GM18499 (cell line): ENCODE measurements around the gene SLC6A17.

Experiments used
- ATAC-seq: cut with Tn5 transposase; IDR thresholded peaks from one replicate; pipeline ENCODE4 v1.9.1; 2021; ENCODE audit warnings: moderate number of reproducible peaks; ENCODE audit not compliant: insufficient read depth, unreplicated experiment

SLC6A17 gene

DNA sequence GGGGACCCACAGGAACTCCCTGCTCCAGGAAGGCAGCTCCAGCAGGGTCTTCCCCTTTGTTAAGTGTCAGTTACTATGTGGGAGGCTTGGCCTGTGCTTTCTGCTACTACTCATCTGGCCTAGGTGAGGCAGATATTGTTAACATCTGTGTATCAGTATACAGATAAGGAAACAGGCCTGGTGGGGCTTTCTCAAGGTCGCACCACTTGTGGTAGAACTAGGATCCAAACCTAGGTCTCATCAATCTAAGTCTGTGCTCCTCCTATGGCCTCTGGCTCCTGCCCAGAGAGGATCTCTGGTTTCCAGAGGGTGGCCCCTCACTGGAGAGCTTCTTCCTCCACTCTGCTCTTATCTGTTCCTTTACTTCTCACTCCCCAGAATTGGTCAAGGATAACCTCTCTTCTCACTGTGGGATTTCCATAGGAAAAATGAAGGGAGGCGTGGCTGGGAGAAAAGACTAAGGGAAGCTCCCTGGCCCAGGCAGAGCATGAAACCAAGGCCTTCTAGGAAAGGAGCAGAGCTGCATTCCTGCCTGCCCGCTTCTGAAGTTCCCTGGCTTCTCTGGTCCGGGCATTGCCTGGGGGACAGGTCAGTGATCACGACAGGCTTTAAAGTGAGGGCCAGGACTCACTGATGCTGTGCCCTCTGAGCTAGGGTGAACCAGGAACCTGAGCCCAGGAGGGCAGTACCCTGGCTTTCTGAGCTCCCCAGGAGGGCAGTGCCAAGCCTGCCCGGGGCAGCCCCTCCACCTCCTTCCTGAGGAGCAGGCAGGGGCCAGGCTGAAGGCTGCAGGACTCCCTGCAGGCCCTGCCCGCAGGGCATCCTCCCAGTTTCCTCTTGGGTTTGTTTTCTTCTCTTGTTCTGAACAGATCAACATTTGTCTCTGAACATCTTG lies 65.6 kb downstream of the SLC6A17 start:
- no peak for ATAC-seq

DNA sequence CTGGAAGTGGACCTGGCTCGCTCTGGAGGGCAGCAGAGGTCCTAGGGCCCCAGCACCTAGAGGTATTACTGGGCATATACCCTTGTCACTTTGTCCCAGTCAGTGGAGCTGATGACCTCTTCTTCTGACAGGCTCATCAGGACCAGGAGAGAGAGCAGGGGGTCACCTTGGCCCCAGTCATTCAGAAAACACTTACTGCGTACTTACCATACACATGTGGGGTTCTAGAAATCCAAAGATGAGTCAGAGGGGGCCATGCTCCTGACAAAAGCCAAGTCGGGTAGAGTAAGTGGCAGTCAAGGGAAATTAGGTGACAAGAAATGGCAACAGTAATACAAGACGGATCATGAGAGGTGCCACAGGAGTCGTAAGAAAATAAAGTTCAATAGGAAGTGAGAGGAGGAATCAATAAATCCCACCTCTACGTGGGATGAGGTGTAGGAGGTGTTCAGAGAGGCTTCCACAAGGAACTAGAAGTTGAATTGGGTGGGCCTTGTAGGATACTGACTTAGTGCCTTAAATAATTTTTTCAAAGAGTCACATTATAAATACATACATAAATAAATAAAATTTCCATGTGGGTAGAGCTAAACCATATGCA lies 66.7 kb downstream of the SLC6A17 start:
- no peak for ATAC-seq

DNA sequence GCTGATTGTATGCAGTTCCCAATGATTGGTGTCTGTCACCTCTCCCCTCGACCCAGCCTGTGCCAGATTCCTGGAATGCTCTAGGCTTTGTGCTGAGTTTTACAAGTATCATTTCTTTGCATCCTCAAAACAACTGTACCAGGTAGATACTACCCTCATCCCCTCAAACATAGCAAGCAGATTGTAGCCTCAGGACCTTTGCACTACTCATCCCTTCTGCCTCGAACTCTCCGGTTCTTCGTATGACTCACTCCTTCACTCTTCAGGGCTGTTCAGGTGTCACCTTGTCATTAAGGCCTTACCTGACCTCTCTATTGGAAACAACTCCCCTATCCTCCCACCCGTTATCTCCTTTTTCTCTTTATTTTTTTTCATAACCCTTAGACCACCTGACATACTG lies 67.8 kb downstream of the SLC6A17 start:
- ATAC-seq, result no peak

DNA sequence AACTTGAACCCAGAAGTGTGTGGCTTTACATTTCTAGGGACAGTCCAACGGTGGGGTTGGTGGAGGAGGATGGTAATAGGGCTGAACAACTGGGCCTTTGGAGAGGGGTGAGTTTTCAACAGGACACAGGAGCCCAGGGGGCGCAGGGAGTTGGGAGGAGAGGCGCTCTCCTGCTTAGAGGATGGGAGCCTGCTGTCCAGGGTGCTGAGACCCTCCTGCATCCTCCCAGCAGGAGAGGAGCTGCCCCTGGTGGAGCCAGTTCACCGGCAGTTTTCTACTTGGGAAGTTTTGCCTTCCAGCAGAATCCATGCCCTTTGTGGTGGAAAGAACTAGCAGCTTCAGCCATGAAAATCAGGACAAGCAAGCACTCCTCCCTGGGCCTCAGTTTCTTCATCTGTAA lies 68.4 kb downstream of the SLC6A17 start:
- ATAC-seq, result no peak

DNA sequence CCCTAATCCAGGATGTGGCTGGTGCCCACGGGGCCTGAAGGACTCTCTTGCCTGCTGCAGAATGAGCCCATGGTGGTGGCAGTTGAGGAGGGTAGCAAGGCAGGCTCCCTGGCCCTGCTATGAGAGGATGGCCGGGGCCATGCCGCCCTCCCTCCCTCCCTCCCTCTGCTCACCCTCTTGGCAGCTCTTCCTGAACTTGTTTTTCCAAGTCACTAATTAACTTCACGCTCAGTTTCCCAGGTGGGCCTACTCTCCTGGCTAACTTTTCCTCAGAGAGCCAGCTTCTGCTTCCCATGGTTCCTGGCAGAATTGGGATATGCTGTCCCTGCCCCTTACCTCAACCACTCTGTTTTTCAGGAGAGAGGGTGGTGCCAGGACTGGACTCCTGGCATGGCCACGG lies 70.0 kb downstream of the SLC6A17 start:
- ATAC-seq, result no peak

DNA sequence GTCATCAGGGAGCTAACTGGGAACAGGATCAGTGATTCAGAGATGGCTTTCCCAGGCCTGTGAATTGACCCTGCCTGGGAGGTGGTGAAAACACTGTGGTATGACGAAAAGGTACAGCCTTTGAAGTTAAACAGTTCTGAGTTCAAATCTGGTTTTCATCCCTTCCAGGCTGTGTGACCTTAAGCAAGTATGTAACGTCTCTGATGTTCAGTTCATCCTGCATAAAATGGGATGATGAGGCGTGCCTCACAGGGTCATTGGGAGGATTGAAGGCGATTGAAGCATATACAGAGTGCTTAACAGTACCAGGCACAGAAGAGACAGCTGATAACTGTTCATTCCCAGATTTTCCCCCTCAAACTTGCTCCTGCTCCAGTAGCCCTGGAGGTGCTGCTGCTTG lies 70.8 kb downstream of the SLC6A17 start:
- no peak for ATAC-seq

DNA sequence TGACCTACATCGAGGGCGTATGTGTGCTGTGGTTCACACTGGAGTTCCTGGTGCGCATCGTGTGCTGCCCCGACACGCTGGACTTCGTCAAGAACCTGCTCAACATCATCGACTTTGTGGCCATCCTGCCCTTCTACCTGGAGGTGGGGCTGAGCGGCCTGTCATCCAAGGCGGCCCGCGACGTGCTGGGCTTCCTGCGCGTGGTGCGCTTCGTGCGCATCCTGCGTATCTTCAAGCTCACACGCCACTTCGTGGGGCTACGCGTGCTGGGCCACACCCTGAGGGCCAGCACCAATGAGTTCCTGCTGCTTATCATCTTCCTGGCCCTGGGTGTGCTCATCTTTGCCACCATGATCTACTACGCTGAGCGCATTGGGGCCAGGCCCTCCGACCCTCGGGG lies 72.8 kb downstream of the SLC6A17 start:
- no peak for ATAC-seq

DNA sequence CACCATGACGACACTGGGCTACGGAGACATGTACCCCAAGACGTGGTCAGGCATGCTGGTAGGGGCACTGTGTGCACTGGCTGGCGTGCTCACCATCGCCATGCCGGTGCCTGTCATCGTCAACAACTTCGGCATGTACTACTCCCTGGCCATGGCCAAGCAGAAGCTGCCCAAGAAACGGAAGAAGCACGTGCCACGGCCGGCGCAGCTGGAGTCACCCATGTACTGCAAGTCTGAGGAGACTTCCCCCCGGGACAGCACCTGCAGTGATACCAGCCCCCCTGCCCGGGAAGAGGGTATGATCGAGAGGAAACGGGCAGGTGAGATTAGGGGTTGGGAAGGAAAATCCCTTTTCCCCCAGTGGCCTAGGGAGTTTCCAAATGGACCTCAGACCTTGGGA lies 73.3 kb downstream of the SLC6A17 start:
- no peak for ATAC-seq

DNA sequence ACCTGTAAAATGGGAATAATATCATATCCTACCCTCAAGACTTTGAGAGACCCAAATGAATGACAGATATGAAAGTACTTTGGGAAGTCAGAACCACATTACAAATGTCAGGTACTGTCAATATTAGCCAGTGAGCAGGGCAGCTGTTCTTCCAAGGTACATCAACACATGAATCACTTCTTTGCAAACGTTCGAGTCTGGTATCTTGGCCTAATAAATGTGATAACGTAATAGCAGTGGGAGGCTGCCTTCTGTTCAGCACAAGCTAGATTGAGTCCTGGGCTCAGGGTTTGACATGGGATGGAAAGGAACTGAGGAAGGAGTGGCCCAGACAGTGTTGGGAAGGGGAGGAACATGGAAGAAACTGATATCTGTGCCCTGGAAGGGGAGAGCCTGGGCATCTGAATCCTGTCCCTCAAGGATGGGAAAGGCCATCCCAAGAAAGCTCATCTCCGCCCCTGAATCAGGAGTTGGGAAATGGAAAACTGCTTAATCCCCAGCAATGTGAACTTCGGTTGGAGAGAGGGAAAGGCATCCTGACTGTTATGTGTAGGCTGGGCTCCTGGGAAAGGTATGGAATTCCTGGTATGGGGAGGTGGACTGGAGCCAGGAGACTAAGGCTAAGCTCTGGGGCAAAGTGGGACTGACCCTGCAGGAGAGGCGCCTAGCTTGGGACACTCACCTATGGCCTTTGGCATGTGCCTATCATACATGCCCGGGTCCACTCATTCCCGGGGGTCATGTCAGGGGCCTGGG lies 74.1 kb downstream of the SLC6A17 start:
- ATAC-seq, result no peak

DNA sequence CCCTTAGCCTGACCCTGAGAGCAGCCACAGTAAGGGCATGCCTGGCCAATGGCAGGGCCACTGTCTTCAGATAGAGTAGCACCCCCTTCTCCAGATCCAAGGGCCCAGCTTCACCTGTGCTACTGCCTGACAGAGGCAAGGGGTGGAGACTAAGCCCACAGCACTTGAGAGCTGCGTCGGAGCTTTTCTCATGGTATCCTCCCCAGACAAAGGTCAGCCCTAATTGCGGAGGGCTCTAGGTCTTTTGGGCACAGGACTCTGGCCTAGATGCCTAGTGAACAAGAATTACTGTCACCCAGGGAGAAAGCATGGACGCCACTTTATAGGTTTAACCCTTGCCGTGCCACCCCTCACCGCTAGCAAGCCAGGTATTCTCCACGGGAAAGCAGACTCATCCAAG lies 74.9 kb downstream of the SLC6A17 start:
- no peak for ATAC-seq

DNA sequence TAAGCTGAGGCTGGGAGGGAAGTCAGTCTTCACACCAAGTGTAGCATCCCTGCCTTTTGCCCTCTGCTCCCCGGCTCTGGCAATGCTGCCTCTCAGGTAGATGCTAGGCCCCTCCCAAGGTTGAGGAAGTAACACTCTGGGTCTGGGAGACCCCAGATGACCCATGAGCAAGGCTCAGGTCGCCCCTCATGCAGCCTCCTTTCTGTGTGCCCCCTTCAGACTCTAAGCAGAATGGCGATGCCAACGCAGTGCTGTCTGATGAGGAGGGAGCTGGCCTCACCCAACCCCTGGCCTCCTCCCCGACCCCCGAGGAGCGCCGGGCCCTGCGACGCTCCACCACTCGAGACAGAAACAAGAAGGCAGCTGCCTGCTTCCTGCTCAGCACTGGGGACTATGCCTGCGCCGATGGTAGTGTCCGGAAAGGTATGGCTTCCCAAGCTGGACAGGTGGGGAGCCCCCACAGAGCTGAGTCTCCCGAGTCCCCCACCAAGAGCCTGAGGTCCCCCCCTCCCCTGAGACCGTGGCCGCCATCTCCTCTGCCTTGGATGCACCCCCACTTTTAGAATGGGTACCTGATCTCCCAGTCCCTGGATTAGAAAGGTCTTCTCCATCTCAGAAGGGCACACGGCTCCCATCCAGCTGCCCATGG lies 75.6 kb downstream of the SLC6A17 start:
- no peak for ATAC-seq

DNA sequence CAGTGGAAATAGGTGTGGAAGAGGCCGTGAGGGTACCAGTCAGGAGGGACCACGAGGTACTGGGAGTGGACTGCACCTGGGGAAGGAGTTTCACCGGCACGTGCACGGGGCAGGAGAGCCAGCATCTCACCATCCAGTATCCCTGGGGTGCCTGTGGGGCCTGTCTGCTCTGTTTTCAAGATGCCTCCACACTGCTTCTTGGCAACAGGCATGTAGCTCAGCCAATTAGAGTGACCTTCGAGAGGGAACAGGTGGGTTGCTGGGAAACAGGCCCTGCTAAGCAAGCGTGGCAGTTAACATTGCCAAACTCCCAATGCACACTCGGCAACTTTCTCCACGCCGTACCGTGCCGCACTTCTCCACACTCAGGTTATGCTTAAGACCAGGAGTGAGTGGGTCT lies 77.5 kb downstream of the SLC6A17 start:
- no peak for ATAC-seq

DNA sequence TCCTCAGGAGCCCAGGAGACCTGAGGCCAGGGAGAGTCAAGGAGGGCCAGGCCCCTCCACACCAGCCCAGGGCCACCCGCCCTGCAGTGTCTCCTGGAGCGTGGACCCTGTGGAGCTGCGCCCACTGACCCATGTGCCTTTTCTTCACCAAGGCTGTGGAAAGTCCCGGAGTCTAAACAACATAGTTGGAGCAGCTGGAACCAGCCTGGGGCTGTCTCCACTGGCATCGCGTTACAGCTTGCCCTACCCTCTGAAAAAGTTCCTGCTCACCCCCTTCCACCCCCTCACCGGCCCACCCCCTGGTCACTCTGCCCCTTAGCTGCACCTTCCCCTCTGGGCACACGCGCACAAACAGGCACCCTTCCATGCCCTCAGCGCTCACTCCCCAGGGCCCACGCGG lies 78.1 kb downstream of the SLC6A17 start:
- no peak for ATAC-seq

DNA sequence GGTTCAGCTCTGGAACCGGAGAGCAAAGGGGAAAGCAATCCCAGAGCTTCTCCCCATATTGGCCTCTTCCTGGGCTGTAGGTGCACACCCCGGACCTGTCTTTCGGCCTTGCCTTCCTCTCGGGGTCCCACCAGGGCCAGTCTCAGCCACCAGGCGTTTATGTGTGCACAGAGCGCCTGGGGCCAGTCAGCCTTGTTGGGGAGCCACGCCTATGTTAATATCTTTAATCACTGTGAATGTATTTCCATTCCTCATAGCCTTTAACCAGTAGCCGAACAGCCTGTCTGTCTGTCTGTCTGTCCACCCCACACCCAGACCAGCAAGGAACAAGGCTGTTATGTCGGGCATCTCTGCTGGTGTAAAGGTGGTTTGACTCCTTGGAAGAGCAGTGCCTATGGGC lies 78.6 kb downstream of the SLC6A17 start:
- ATAC-seq, result no peak

DNA sequence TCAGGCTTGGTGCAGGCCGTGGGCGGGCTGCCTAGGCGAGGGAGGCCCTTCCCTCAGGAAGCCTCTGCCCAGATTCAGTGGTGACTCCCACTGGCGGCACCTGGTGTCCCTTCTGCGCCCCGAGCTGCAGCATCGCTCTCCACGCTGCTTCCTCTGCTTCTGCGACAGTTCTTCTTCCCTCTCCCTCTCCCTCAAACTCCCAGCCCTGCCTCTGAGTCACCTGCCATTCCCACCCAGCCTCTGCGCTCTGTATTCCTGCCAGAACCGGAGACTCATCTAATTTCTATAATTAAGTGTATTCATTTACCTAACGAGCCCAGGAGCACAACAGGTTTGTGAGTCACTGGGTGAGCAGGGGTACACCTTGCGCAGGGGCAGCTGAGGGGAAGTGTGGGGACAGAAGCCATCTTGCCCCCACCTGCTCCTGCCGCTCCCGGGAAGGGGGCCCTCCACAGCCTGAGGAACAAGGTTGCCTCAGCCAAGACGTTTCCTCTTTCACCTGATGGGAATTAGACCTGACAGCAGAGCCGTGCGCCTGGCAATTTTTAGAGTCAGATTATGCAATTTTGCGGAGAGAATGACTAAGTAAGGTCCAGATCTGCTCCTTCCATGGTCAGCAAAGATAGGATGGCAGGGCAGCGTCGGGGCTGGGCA lies 79.2 kb downstream of the SLC6A17 start:
- no peak for ATAC-seq

DNA sequence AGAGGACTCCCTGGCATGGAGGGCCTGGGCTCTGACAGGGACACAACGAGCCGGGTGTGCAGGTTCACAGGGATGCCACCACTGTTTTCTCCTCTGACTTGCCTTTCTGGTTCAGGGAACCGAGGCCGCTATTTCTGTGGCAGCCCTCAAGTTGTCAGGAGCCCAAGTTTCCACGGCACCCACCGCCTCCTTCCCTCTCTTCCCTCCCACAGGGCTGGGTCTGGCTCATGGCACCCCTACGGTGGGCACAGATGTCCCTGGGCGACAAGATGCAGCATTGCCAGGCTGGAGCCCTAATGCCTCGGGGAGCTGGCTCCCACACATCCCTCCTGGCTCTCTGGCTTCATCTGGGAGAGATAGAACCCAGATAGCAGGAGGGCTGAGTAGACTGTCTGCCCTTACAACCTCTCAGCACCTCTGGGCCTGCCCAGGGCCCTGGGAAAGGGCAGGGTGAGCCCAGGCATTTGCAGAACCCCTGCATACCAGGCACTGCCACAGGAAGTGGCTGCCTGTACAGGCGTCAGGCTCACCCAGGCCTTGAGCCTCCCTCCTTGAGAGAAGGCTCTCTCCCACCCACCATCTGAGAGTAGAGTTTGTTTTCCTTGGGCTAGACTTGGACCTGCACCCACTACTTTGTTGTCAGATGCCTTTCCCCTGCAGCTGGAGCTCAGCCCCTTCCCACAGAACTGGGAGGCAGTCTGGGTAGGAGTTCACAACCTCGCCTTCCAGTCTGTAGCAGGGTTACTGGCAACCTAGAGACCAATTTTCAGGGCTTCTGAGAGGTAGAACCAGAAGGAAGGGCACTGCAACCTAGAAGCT lies 80.3 kb downstream of the SLC6A17 start:
- no peak for ATAC-seq

DNA sequence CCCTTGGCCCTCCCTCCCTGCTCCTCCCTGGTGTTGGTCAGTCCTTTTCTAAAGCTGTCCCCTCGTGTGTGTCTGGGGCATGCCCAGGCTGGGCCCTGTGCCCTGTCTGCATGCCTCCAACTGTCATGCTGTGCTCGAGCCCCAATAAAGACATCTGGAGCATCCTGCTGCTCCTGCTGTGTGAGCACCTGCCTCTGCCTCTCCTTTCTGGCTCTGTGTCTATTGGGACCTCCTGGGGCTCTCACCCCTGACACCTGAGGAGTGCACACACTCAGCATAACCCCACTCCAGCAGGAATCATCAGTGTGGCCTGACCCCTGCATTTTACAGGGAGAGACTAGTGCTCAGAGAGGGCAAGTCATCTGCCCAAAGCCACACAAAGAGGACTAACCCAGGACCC lies 83.6 kb downstream of the SLC6A17 start:
- no peak for ATAC-seq

DNA sequence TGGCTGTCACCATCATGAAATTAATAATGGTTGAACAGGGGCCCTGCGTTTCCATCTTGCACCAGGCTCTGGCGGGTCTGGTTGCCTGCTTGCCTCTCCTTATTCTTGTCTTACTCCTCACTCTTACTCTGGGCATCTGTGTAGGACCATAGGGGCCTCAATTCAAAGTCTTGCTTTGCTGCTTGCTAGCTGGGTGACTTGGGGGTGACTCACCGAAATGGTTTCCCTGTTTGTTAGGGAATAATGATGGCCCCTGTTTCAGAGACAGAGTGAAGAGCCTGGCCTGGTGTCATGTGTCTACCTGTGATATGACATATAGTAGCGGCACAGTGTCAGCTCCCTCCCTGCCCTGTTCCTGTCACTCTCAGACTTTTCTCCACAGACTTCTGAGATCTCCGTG lies 84.4 kb downstream of the SLC6A17 start:
- no peak for ATAC-seq

DNA sequence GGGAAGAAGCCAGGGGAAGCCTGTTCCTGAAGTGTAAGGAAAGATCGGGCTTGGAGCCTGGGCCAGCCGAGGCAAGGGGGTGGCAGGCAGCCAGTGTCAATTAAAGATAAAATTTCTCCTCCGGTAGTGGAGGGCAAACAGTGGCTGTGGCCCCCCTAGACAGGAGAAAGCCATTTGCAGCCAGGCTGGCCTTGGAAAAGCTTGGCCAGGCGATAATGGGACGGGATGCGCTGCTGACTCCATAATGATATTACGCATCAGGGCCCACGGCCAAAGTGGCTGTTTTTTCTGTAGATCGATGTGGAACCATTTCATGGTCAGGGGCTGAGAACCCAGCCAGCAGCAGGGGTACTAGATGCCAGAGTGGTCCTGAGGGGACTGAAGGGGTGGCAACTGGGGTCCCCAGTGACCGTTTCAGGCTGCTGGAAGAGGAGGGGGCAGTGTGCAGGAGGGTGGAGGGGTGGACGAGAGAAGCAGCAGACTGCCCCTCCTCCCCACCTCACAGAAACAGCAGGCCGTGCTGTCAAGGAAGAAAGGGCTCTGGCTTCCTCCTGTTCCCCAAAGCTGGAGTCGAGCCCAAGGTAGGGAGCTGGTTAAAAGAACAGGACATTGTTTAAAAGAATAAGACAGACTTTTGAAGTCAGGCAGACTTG lies 85.0 kb downstream of the SLC6A17 start:
- no peak for ATAC-seq
